HCT116 (cell line): ENCODE results near the gene GNAT1.

Source experiments
- EGR1 ChIP-seq: IDR thresholded peaks from 2 replicates; pipeline ENCODE4 v1.6.1; 2012; ENCODE audit warnings: low read depth
- EZH2phosphoT487 ChIP-seq: fragments of 200-600 bp; IDR thresholded peaks from 2 replicates; pipeline ENCODE4 v1.6.1; 2018; ENCODE audit warnings: antibody characterized with exemption, borderline replicate concordance
- JUND ChIP-seq: IDR thresholded peaks from 2 replicates; pipeline ENCODE4 v1.6.1; 2012
- MAX ChIP-seq: IDR thresholded peaks from 2 replicates; pipeline ENCODE4 v1.6.1; 2012
- POLR2A ChIP-seq: IDR thresholded peaks from 2 replicates; pipeline ENCODE4 v1.7.0; 2011; ENCODE audit warnings: borderline replicate concordance; ENCODE audit not compliant: insufficient read depth, insufficient read length; ENCODE audit errors: extremely low read depth
- SIN3A ChIP-seq: IDR thresholded peaks from 2 replicates; pipeline ENCODE4 v1.6.1; 2012; ENCODE audit warnings: low read depth
- TCF7L2 ChIP-seq: IDR thresholded peaks from 2 replicates; pipeline ENCODE4 v1.7.0; 2011; ENCODE audit warnings: borderline replicate concordance, inconsistent platforms; ENCODE audit not compliant: insufficient read depth, insufficient read length; ENCODE audit errors: extremely low read depth
- ZFX ChIP-seq: fragments of 450-650 bp; IDR thresholded peaks from 2 replicates; pipeline ENCODE4 v1.6.1; 2017
- TF ChIP-seq, protein P1 (sequence below), 3 experiments: fragments of 200-600 bp in 1 of 3; sonication (generic) in 1 of 3; IDR thresholded peaks in 2 of 3; conservative IDR thresholded peaks in 1 of 3; 2 replicates each; pipeline ENCODE4 v1.5.1; 2012 to 2017; ENCODE audit warnings: low read depth in 2 of 3, low read length in 2 of 3, antibody characterized with exemption in 1 of 3, borderline replicate concordance in 1 of 3, control low read depth in 1 of 3, mild to moderate bottlenecking in 1 of 3, mixed read lengths in 1 of 3, mixed run types in 1 of 3, moderate library complexity in 1 of 3; ENCODE audit not compliant: insufficient read depth in 1 of 3
- TF ChIP-seq, protein P2 (sequence below): IDR thresholded peaks from 2 replicates; pipeline ENCODE4 v1.6.1; 2011; ENCODE audit warnings: mild to moderate bottlenecking, low read length, moderate library complexity; ENCODE audit not compliant: insufficient replicate concordance; ENCODE audit errors: extremely low read depth
- TF ChIP-seq, protein P3 (sequence below): IDR thresholded peaks from 2 replicates; pipeline ENCODE4 v1.6.1; 2012
- TF ChIP-seq, protein P4 (sequence below): IDR thresholded peaks from 2 replicates; pipeline ENCODE4 v1.6.1; 2012; ENCODE audit warnings: low read depth

DNA sequence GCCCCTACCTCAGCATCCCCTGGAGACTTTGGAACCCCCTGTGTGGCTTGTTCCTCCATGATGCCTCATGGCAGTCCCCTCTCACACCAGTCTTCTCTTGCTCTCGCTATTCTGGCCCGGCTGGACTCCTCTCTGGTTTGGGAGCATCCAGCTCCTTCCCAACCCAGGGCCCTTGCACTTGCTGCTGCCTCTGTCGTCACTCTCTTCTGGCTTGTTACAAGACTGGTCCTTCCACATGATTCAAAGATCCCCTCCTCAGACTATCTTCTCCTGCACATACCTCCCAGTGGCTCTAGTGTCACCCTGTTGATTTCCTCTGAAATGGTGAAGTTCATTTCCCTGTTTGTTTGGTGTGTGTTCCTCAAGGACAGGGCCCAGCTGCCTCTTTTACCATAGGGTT, 38.1 kb downstream of the GNAT1 start:
- TF ChIP-seq, protein P1, sequence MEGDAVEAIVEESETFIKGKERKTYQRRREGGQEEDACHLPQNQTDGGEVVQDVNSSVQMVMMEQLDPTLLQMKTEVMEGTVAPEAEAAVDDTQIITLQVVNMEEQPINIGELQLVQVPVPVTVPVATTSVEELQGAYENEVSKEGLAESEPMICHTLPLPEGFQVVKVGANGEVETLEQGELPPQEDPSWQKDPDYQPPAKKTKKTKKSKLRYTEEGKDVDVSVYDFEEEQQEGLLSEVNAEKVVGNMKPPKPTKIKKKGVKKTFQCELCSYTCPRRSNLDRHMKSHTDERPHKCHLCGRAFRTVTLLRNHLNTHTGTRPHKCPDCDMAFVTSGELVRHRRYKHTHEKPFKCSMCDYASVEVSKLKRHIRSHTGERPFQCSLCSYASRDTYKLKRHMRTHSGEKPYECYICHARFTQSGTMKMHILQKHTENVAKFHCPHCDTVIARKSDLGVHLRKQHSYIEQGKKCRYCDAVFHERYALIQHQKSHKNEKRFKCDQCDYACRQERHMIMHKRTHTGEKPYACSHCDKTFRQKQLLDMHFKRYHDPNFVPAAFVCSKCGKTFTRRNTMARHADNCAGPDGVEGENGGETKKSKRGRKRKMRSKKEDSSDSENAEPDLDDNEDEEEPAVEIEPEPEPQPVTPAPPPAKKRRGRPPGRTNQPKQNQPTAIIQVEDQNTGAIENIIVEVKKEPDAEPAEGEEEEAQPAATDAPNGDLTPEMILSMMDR (IDR thresholded peaks at IDR 0.05 in 2 of 3, conservative IDR thresholded peaks at IDR 0.05 in 1 of 3; ENCODE audit: borderline replicate concordance in 1 of 3, insufficient read depth in 1 of 3, low read depth in 2 of 3, low read length in 2 of 3) = no peak
- no peak for TF ChIP-seq ZFX
- TF ChIP-seq, protein P2, sequence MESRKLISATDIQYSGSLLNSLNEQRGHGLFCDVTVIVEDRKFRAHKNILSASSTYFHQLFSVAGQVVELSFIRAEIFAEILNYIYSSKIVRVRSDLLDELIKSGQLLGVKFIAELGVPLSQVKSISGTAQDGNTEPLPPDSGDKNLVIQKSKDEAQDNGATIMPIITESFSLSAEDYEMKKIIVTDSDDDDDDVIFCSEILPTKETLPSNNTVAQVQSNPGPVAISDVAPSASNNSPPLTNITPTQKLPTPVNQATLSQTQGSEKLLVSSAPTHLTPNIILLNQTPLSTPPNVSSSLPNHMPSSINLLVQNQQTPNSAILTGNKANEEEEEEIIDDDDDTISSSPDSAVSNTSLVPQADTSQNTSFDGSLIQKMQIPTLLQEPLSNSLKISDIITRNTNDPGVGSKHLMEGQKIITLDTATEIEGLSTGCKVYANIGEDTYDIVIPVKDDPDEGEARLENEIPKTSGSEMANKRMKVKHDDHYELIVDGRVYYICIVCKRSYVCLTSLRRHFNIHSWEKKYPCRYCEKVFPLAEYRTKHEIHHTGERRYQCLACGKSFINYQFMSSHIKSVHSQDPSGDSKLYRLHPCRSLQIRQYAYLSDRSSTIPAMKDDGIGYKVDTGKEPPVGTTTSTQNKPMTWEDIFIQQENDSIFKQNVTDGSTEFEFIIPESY = no peak
- no peak for TF ChIP-seq EZH2phosphoT487
- TF ChIP-seq SIN3A = no peak
- no peak for TF ChIP-seq MAX
- TF ChIP-seq TCF7L2 = no peak
- TF ChIP-seq, protein P3, sequence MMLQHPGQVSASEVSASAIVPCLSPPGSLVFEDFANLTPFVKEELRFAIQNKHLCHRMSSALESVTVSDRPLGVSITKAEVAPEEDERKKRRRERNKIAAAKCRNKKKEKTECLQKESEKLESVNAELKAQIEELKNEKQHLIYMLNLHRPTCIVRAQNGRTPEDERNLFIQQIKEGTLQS = no peak
- no peak for TF ChIP-seq EGR1
- TF ChIP-seq JUND = no peak
- TF ChIP-seq POLR2A = no peak
- TF ChIP-seq, protein P4, sequence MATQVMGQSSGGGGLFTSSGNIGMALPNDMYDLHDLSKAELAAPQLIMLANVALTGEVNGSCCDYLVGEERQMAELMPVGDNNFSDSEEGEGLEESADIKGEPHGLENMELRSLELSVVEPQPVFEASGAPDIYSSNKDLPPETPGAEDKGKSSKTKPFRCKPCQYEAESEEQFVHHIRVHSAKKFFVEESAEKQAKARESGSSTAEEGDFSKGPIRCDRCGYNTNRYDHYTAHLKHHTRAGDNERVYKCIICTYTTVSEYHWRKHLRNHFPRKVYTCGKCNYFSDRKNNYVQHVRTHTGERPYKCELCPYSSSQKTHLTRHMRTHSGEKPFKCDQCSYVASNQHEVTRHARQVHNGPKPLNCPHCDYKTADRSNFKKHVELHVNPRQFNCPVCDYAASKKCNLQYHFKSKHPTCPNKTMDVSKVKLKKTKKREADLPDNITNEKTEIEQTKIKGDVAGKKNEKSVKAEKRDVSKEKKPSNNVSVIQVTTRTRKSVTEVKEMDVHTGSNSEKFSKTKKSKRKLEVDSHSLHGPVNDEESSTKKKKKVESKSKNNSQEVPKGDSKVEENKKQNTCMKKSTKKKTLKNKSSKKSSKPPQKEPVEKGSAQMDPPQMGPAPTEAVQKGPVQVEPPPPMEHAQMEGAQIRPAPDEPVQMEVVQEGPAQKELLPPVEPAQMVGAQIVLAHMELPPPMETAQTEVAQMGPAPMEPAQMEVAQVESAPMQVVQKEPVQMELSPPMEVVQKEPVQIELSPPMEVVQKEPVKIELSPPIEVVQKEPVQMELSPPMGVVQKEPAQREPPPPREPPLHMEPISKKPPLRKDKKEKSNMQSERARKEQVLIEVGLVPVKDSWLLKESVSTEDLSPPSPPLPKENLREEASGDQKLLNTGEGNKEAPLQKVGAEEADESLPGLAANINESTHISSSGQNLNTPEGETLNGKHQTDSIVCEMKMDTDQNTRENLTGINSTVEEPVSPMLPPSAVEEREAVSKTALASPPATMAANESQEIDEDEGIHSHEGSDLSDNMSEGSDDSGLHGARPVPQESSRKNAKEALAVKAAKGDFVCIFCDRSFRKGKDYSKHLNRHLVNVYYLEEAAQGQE = no peak
